ENCODE data around the gene ENPP6.

DNA sequence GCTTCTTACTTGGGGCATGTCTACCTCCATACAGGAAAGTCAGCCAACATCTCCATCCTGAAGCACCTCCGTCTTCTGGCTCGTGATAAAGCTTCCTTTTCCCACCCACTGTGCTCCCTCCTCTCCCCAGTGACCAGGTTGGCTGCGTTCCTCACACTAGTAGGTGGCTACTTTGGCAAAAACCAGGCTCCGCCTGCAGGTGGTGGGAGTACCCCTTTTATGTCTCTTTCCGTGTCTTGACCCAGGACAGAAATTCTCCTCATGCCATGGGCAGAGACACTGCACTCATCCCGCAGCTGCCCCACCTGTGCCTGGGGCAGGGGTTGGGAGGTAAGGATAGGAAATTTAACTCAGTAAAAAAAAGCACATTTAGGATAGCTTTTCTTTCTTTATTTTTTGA, 50.9 kb downstream of the ENPP6 start:
- TF ChIP-seq, protein P1, sequence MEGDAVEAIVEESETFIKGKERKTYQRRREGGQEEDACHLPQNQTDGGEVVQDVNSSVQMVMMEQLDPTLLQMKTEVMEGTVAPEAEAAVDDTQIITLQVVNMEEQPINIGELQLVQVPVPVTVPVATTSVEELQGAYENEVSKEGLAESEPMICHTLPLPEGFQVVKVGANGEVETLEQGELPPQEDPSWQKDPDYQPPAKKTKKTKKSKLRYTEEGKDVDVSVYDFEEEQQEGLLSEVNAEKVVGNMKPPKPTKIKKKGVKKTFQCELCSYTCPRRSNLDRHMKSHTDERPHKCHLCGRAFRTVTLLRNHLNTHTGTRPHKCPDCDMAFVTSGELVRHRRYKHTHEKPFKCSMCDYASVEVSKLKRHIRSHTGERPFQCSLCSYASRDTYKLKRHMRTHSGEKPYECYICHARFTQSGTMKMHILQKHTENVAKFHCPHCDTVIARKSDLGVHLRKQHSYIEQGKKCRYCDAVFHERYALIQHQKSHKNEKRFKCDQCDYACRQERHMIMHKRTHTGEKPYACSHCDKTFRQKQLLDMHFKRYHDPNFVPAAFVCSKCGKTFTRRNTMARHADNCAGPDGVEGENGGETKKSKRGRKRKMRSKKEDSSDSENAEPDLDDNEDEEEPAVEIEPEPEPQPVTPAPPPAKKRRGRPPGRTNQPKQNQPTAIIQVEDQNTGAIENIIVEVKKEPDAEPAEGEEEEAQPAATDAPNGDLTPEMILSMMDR (IDR thresholded peaks at IDR 0.05), result no peak
- TF ChIP-seq POLR2A (IDR thresholded peaks at IDR 0.05), result no peak
